HG03039 (cell line): ENCODE results near the gene GRIN2A.
"Not testable (repeated sequence)": the region's sequence is repeated elsewhere in the genome, so short reads cannot be mapped to it uniquely, and the experiment has no call there.

Experiments used
- ATAC-seq: cut with Tn5 transposase; IDR thresholded peaks from one replicate; pipeline ENCODE4 v1.9.1; 2021; ENCODE audit warnings: mild to moderate bottlenecking, moderate library complexity; ENCODE audit not compliant: unreplicated experiment

Gene GRIN2A

DNA sequence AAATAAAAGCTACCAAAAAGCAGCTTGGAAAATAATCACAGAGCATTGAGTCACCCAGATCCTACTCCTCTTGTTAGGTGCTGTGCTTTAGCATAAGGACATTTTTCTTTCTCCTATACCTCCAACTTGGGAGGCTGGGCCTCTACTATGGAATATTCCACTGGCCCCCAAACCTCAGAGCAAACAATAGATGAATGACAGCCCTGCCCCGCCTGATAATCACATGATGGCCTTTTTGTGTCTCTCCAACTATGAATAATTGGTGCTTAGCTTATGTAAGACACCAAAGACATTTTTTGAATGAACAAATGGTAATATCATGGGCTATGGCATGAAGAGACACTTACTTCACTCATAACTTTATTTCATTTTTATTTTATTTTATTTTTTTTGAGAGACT is 250.2 kb downstream of the GRIN2A start:
- no peak for ATAC-seq

GRCh38 chr16:9929836-9930235 is 252.4 kb downstream of the GRIN2A start:
- ATAC-seq: no peak

- no peak for ATAC-seq
These were observed 252.9 kb downstream of the GRIN2A start for GRCh38 chr16:9929313-9929712.

GRCh38 chr16:9922441-9922840 is 259.8 kb downstream of the GRIN2A start:
- ATAC-seq: no peak

DNA sequence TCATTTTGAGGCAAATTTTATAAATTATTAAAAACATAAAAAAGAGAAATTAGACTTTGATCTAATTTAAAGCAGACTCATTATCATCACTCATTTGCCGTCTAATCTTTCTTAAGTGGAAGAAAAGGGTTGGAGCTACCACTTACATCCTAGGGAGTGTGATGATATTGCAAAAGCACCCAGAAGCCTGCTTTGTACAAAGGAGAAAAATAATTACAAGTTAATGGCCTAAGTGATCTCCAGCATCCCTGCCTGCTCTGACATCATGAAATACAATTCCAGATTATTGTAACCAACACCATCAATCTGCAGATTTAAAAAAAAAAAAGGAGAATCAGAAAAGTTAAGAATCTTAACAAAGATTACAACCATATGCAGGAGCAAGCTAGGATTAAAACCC is 260.2 kb downstream of the GRIN2A start:
- no peak for ATAC-seq

- no peak for ATAC-seq
These were observed 262.8 kb downstream of the GRIN2A start for GRCh38 chr16:9919460-9919859.

GRCh38 chr16:9917691-9918090 is 264.5 kb downstream of the GRIN2A start:
- no peak for ATAC-seq

DNA sequence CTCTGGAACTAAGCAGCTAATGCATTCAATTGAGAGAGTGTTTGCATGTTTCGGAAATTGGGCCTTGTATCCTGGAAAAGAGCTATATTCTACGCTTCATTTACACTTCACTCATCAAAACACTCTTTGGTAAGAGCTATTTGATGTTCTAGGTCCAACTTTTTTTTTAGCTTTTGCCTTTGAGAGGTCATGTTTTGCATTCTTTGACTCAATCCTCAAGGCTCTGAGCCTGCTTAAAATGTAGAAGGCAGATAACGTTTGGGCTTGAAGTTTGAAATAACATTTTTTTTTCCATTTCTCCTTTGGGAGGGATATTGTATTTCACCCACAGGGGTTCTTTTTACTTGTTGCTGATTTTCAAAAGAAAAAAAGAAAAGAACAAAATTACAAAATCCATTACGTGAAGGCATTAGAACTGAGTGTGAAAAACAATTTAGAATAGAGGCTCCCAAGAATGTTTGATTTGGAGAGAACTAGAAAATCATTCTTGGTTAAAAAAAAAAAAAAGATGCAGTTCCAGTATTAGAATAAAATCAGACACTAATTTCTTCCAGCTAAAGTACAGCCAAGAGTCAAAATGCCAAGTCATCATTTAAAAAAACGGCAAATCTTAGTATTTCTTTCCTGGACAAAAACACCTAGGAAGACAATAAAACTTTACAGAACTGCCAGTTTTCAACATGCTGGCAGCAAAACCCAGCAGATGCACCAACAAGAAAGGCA is 268.5 kb downstream of the GRIN2A start:
- no peak for ATAC-seq

- no peak for ATAC-seq
These were observed 270.2 kb downstream of the GRIN2A start for GRCh38 chr16:9911989-9912388.

- no peak for ATAC-seq
These were observed 271.0 kb downstream of the GRIN2A start for GRCh38 chr16:9911231-9911630.

DNA sequence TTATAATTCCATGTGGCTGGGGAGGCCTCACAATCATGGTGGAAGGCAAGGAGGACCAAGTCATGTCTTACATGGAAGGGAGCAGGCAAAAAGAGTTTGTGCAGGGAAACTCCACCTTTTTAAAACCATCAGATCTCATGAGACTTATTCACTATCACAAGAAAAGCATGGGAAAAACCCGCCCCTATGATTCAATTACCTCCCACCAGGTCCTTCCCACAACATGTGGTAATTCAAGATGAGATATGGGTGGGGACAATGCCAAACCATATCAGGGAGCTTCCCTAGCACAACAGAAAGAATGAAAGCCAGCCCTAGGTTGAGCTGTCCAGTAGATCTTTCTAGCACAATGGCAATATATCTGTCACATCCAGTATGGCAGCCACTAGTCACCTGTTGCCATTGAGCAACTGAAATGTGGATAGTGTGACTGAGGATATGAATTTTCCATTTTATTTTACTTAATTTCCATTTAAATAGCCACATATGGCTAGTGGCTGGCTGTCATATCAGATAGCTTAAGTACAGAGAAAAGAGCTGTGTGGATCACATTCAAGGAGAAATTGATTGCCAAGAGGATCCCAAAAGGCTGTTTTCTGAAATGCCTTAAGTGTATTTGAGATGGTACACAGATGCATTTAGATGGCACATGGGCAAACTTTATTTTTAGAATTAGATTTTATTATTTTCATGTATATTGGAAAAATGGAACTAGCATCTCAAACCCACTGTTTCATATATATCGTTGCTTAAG is 273.0 kb downstream of the GRIN2A start:
- ATAC-seq: no peak

GRCh38 chr16:9908613-9909012 is 273.6 kb downstream of the GRIN2A start:
- no peak for ATAC-seq

- ATAC-seq: no peak
These were observed 274.5 kb downstream of the GRIN2A start for GRCh38 chr16:9907752-9908151.

DNA sequence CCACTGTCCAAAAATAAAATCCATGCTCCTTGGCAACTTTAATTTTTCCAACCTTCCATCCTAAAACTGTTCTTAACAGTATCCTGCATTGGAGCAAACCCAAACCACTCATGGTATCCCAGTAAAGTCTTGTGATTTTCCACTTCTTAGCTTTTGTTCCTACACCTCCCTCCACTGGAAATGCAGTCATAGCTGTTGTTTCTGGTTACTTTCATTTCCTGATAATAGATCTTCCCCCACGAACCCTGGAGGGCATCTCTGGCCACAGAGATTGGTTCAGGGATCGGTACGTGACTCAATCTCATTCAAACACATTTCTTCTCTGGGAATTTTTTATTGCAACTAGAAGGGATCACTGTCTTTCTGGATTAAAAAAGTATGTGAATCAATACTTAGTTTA is 276.0 kb downstream of the GRIN2A start:
- ATAC-seq: no peak

GRCh38 chr16:9904526-9904925 is 277.7 kb downstream of the GRIN2A start:
- ATAC-seq: no peak

GRCh38 chr16:9900576-9900975 is 281.7 kb downstream of the GRIN2A start:
- no peak for ATAC-seq

- no peak for ATAC-seq
These were observed 283.7 kb downstream of the GRIN2A start for GRCh38 chr16:9898555-9898954.

GRCh38 chr16:9898124-9898523 is 284.1 kb downstream of the GRIN2A start:
- no peak for ATAC-seq

- ATAC-seq: no peak
These were observed 286.4 kb downstream of the GRIN2A start for GRCh38 chr16:9895817-9896216.

DNA sequence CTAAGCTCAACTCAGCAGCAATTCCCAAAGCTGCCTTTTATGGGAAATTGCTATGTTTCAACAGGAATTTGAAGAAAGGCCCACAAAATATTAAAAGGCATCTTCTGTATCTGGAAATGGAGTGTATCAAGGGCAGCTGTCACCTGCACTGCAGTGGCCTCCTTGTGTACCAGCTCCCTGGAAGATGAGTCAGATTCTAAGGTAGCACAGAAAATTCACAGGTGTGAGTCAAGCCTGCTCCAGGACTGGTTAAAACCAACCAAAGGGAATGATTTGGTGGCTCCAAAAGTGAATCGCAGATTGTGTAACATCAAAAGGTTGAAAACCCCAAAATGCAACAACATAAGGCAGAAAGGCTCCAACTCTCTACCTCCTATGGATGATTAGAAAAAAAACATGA is 296.4 kb downstream of the GRIN2A start:
- no peak for ATAC-seq

- ATAC-seq: no peak
These were observed 296.8 kb downstream of the GRIN2A start for GRCh38 chr16:9885467-9885866.

DNA sequence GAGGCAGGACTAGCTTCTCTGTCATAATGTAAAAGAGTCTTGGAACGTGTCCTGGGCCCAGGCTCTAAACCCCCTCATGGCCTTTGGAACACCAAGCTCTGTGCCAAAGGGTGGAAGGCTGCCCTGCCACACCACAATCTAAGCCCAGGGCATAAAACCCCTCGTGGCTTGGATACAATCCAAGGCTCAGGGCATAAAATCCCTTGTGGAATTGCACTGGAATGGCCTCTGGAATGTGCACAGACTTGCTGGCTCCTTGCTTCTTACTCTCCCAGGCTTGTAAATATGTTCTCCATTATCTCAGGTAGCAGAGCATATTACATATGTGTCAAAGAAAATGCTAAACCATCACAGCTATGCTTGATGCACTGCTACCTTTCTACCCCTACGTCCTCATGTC is 306.2 kb downstream of the GRIN2A start:
- ATAC-seq: not testable (repeated sequence)
